ENCODE results near the gene ANKRD36.
"Not testable (repeated sequence)": the region's sequence is repeated elsewhere in the genome, so short reads cannot be mapped to it uniquely, and the experiment has no call there.

ANKRD36 gene

DNA sequence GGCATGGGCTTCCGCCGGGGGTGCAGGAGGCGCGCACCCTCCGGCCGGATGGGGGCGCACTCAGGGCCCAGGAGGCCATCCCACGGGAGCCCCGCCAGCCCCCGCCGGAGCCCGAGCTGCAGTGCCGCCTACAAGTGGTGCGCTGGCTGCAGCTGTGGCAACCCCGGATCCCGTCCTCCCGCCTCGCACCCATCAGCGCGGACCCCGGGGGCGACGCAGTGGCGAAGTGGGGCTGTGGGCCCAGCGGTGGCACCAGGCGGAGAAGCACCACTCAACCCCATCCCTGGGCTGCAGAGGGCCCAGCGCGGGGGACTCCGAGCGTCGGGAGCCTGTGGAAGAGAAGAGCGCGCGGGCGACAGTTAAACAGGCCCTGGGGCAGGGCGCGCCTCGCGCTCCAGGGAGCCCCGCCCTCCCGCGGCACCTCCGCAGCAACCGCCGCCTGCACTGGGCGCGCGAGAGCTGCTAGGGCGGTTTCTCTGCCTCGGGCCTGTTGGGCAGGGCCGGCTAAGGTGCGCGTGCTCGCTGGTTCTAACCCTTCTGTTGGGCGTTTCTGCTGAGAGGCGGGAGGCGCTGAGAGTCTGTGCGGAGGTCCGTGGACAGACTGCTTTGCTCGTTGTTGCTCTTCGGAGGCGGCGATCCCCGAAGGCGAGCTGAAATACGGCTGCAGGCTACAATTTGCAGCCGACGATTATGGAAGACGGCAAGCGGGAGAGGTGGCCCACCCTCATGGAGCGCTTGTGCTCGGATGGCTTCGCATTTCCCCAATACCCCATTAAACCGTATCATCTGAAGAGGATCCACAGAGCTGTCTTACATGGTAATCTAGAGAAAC is at the start of gene ANKRD36:
ANKRD36 (plus strand) TSS at position 104 of the 832 bp plus-strand sequence; CDS start at position 691, 587 bp downstream.
- not testable (repeated sequence) for H3K36me3 Mint-ChIP-seq, H3K9me3 Mint-ChIP-seq

DNA sequence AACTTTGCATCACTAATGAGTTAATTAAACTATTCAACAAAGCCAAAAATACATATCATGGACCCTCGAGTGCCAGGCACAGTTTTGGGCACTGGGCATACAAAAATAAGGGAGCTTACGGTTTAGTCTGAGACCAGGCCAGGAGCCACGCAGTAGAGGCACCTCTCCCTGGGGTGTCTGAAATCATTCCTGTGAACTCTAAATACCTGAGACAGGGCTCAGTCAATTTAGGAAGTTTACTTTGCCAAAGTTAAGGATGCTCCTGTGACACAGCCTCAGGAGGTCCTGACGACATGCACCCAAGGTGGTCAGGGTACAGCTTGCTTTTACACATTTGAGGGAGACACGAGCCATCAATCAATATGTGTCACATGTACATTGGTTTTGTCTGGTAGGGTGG is 46.9 kb upstream of the ANKRD36 start:
- not testable (repeated sequence) for H3K27ac Mint-ChIP-seq, H3K9me3 Mint-ChIP-seq, H3K27me3 Mint-ChIP-seq, H3K4me1 Mint-ChIP-seq, H3K36me3 Mint-ChIP-seq, H3K4me3 Mint-ChIP-seq

More for the DNA sequence above, at the start of gene ANKRD36:
- Mint-ChIP-seq H3K4me3 (peak within 1 kb of the TSS; percentile 99), H3K27ac (peak within 1 kb of the TSS; percentile 98)
- not testable (repeated sequence) for H3K27me3 Mint-ChIP-seq, H3K4me1 Mint-ChIP-seq

DNA sequence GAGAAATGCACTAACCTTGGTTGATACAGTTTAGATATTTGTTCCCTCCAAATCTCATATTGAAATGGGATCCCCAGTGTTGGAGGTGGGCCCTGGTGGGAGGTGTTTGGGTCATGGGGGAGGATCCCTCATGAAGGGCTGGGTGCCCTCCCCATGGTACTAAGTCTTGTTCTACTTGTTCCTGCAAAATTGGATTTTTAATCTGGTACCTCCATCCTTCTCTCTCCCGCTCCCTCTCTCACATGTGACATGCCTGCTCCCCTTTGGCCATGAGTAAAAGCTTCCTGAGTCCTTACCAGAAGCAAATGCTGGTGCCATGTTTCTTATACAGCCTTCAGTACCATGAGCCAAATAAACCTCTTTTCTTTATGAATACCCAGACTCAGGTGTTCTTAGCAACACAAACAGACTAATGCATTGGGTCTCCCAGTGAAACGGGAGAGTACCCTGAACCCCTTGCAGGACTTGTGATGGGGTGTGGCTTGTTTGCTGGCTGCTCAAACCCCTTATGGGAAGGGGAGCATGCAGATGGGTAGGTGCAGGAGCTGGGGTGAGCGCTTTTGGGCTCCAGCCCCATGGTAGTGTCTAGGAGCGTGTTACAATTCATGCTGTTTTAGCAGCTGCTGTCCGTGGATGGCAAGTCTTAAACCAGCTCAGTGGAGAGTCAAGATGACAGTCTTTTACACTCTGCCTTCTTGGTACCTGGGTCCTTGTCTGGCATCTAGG is 45.5 kb upstream of the ANKRD36 start:
- Mint-ChIP-seq H3K36me3 (no peaks in the 10 kb centered on the region), H3K4me1 (no peaks in the 10 kb centered on the region), H3K4me3 (no peak overlapping the region), H3K9me3 (no peaks in the 10 kb centered on the region), H3K27ac (no peak overlapping the region), H3K27me3 (peaks cover 3% of the 10 kb centered on the region)

DNA sequence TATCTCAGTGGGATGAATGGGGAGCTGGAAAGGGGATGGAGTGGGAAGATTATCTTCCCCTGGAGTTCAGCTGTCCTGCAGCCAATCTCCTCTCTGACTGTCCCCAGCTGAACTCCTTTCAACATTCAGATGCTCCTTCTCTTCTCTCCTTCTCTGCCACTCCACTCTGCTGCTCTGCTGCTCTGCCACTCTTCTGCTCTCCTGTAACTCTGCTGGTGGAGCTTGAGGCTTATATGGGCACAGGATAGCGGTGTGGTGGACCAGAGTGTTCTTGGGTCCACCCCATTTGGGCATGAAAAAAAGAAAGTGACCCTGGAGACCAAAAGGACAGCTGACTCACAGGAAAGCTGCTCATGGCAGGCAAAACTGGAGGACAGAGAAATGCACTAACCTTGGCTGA is 44.9 kb upstream of the ANKRD36 start:
- Mint-ChIP-seq H3K27ac (no peak overlapping the region), H3K4me3 (no peak overlapping the region), H3K4me1 (no peaks in the 10 kb centered on the region), H3K36me3 (no peaks in the 10 kb centered on the region), H3K9me3 (no peaks in the 10 kb centered on the region), H3K27me3 (peaks cover 3% of the 10 kb centered on the region)

DNA sequence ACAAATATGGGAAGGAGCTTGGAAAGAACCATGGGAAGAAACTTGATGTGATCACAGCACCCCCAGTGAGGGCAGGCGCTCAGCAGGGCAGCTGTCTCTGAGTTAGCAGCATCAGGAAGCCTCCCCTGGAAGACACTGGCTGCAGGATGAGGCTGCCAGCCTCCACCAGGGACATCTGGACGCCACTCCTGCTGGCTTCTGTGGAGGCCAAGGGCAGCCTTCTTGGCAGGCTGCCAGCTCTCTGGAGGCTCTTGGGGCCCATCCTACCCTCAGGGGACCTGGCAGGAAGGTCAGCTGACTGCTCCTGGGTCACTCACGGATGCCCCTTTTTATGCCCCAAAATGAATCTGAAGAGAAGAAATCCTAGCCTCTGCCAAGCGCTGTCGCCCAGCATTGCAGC is 44.2 kb upstream of the ANKRD36 start:
- not testable (repeated sequence) for H3K27ac Mint-ChIP-seq, H3K27me3 Mint-ChIP-seq, H3K36me3 Mint-ChIP-seq, H3K4me1 Mint-ChIP-seq, H3K9me3 Mint-ChIP-seq, H3K4me3 Mint-ChIP-seq

DNA sequence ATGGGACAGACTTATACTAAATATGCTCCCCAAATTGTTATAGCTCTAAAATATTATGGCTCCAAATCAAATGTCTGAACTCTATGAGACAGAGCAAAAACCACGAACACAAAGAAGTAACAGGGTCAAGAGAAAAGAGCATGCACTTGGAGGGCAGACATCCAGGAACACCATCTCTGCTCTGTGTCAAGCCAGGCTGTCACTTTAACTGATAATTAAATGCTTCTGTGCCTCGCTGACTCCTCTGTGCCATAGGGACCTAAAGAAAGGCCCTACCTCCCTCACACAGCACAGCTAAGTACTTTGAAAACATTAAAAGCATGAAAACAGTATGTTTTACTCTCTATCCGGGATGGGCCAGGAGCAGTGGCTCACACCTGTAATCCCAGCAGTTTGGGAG is 42.0 kb upstream of the ANKRD36 start:
- not testable (repeated sequence) for H3K36me3 Mint-ChIP-seq, H3K4me1 Mint-ChIP-seq, H3K27me3 Mint-ChIP-seq, H3K27ac Mint-ChIP-seq, H3K9me3 Mint-ChIP-seq, H3K4me3 Mint-ChIP-seq

DNA sequence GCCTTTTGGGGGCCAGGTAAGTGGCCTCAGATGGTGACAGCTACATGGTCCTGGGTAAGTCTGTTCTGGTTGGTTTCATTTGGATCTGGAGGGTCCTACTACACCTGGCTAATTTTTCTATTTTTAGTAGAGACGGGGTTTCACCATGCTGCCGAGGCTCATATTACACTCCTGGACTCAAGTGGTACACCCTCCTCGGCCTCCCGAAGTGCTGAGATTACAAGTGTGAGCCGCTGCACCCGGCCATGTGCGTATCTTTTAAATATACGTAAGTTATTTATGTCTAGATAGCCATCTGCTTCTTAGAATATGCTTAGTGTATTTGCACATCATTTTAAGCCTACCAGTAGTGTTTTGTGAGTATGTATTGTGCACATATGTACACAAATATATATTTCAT is 35.7 kb upstream of the ANKRD36 start:
- not testable (repeated sequence) for H3K4me1 Mint-ChIP-seq, H3K36me3 Mint-ChIP-seq, H3K9me3 Mint-ChIP-seq, H3K4me3 Mint-ChIP-seq, H3K27ac Mint-ChIP-seq, H3K27me3 Mint-ChIP-seq

DNA sequence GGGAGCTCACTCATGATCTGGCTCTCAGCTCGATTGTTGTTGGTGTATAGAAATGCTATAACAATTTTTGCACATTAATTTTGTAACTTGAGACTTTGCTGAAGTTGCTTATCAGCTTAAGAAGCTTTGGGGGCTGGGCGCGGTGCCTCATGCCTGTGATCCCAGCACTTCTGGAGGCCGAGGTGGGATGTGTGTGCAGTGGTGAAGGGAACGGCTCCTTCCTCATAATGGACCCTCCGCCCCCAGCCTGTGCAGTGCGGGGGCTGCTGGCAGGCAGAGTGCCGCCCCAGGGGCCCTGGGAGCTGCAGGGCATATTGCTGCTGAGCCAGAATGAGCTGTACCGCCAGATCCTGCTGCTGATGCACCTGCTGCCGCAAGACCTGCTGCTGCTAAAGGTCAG is 32.1 kb upstream of the ANKRD36 start:
- not testable (repeated sequence) for H3K27ac Mint-ChIP-seq, H3K4me3 Mint-ChIP-seq, H3K4me1 Mint-ChIP-seq, H3K36me3 Mint-ChIP-seq, H3K9me3 Mint-ChIP-seq, H3K27me3 Mint-ChIP-seq

DNA sequence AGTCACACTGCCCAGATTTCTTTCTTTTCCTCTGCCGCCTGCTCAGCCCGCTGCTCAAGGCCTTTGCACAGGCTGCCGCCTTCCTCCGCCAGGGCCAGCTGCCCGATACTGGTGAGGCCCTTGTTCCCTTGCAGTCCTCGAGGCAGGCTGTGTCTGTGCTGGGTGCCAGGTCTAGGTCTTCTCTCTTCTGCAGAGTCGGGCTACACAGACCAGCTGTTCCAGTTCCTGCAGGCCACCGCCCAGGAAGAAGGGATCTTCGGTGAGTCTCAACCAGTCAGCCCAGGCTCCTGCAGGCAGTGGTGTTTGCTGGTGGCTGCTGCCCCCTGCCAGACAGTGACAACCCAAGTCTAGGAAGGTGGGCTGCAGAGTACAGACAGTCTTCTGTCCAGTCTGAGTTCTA is 30.7 kb upstream of the ANKRD36 start:
- H3K4me3 Mint-ChIP-seq, H3K9me3 Mint-ChIP-seq, H3K27ac Mint-ChIP-seq, H3K27me3 Mint-ChIP-seq, H3K36me3 Mint-ChIP-seq, H3K4me1 Mint-ChIP-seq: not testable (repeated sequence)

DNA sequence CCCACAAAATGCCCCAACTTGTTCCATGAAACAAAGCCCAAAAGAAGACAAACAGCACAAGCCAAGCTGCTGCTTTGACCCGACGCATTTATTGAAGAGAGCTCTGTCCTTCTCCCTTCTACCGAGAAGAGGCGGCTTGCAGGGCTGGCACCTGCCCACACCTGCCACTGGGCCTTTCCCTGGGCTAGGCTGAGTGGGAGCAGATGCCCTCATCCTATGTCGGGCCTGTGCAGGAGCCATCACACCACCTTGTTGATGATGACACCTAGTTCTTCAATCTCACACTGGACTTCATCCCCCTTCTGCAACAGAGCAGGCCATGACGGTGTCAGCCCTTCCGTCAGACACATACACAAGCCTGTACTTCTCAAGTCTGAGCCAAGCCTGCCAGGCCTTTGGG is 29.4 kb upstream of the ANKRD36 start:
- not testable (repeated sequence) for H3K27ac Mint-ChIP-seq, H3K36me3 Mint-ChIP-seq, H3K27me3 Mint-ChIP-seq, H3K9me3 Mint-ChIP-seq, H3K4me1 Mint-ChIP-seq, H3K4me3 Mint-ChIP-seq

DNA sequence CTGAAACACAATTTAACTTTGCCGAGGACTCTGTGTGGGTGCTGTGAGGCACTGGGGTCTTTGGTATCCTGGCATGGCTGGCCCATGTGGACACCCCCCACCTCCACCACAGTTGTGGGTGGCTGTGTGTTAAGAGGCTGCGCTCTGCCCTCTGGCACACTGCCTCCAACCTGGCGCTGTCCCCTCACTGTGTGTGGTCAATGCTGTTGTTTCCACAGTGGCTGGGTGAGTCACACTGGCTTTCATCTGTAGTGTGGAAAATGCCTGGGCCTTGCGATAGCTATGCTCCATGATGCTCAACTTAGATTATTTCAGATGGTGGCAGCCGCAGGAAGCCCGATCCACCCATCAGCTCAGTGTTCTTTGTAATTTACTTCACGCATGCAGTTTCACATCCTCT is 27.9 kb upstream of the ANKRD36 start:
- not testable (repeated sequence) for H3K9me3 Mint-ChIP-seq, H3K4me1 Mint-ChIP-seq, H3K27me3 Mint-ChIP-seq

DNA sequence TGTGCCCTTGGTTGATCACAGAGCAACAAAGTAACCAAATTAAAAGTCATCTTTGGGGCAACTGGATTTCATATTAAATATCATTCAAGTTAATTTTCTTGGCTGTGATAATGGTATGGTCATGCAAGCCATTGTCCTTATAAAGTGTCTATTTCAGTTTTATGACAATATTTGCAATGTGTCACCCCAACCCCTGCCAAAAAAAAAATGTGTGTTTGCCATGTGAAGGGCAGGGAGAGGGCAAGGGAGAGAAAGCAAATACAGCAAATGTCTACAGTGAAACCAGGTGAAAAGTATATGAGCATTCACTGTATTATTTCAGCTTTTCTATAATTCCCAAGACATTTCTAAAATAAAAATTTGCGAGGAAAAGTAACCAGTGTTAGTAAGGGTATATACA is 24.2 kb upstream of the ANKRD36 start:
- not testable (repeated sequence) for H3K9me3 Mint-ChIP-seq, H3K27me3 Mint-ChIP-seq, H3K27ac Mint-ChIP-seq, H3K4me3 Mint-ChIP-seq, H3K36me3 Mint-ChIP-seq, H3K4me1 Mint-ChIP-seq

More for the DNA sequence above, 27.9 kb upstream of the ANKRD36 start:
- not testable (repeated sequence) for H3K4me3 Mint-ChIP-seq, H3K27ac Mint-ChIP-seq, H3K36me3 Mint-ChIP-seq

DNA sequence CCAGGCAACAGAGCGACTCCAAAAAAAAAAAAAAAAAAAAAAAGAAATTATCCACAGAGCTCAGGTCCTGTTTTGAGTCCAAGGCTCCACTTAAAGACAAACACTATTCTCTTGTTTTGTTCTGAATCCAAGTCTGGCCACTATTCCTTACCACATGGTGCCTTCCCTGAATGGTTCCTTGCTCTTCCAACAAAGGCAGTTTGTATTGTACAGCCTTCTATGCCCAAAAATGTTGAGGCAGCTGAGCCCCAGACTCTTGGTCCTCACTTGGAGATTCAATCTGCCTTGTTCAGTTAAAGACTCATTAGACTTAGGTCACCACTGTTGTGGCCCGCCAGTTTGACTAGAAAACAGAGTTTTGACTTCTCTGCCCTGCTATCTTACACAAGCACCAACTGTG is 20.0 kb upstream of the ANKRD36 start:
- H3K4me3 Mint-ChIP-seq, H3K4me1 Mint-ChIP-seq, H3K27me3 Mint-ChIP-seq, H3K36me3 Mint-ChIP-seq, H3K9me3 Mint-ChIP-seq: not testable (repeated sequence)
- H3K27ac Mint-ChIP-seq, result peak overlapping the region; percentile 30

DNA sequence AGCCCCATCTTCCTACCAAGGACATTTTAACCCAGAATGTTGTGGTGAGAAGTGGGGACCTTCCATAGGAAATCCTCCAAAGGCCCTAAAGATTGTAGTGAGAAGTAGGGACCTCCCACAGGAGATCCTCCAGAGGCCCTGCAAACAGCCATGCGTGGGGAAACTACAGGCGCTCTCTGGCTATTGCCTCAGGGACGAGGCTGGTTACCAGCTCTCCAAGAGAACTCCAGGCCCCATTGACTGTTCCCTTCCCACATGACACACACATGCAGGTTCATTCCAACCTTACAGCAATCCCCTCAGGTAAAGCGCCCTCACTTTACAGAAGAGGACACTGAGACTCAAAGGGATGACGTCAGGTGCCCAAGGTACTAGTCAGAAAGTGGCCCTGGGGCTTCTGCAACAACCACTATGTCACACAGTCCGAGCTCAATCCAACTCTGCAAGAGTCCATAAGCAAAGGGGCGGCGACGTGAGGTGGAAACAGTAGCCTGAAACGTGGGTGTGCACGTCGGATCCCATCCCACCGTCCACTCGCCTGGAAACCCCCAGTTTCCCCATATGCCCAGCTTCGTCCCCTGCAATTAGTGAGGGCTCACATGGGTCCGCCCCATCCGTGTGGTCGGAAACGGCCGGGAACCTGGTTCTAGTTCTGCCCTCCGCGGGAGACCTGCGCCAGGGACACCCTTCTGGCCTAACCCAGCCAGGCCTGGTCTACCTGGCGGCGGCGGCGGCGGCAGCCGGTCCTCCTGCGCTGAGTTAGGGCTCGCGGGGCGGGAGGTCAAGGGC is 18.8 kb upstream of the ANKRD36 start:
- H3K27me3 Mint-ChIP-seq, H3K36me3 Mint-ChIP-seq, H3K27ac Mint-ChIP-seq, H3K4me1 Mint-ChIP-seq, H3K9me3 Mint-ChIP-seq: not testable (repeated sequence)
- peak overlapping the region; percentile 58 for H3K4me3 Mint-ChIP-seq

DNA sequence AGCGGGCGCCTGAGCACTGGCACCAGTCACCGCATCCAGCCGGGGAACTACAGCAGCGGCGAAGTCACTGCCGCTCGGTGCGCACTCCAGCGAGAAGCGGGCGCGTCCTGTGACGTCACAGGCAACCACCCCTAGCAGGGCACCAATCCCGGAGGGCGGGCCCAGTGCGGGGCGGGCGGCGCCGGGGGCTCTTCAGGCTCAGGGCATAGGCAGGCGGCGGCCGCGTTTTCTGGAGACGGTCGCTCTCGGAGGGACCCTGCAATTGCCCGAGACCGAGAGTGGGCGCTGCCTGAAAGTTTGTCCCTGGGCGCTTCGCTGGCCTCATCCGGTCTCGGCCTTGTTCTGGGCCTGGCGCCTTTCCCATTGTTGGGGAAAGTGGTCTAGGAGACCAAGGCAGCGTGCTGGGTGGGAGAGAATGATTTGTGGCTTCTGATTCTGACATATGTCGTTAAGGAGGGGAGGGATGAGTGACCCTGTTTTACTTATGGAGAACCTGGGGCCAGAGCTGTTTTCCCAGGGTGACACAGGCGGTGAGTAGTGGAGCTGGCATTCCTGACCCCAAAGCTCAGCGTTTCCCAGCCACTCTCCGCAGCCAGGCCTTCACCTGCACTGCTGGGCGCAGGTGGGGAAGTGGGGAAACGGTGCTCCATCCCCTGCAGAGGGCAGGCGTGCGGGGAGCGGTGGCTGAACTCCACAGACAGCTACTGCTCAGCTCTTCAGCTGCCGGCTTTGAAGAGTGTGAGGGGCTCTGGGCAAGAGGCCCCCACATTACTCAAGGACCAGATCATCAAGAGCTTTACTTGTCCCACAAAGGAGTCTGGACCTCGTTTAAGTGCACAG is 18.0 kb upstream of the ANKRD36 start, which contains the start of gene FAHD2B:
FAHD2B (minus strand) TSS at position 111 of the 840 bp plus-strand sequence. CDS start 3,176 bp downstream, outside the sequence.
- H3K27me3 Mint-ChIP-seq, H3K9me3 Mint-ChIP-seq, H3K27ac Mint-ChIP-seq, H3K4me1 Mint-ChIP-seq, H3K36me3 Mint-ChIP-seq: not testable (repeated sequence)
- H3K4me3 Mint-ChIP-seq, result peak within 1 kb of the TSS; percentile 75
